DMS79 (cell line): Measurements from ENCODE around the gene TMTC3.

Experiments used
- DNase-seq: peaks from one replicate; lab custom pipeline; 2025; lab: John Stamatoyannopoulos, UW

Gene TMTC3

GRCh38 chr12:88227263-88227662 lies 85.2 kb downstream of the TMTC3 start:
- DNase-seq: no peak

GRCh38 chr12:88227871-88228270 lies 85.8 kb downstream of the TMTC3 start:
- no peak for DNase-seq

DNA sequence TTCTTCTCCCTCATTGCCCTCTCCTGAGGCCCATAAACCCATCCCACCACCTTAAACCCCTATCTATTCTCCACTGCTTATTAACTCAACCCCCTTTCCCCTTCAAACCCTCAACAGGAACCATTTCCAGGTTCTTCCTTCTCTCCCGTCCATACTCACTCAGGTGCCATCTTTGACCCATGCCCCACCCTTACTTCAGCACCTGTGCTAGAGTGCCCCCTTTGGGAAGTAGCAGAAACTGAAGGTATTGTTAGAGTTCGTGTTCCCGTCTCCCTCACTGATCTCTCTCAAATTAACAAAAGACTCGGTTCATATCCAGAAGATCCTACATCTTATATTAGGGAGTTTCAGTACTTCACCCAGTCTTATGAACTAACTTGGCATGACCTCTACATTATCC lies 86.6 kb downstream of the TMTC3 start:
- DNase-seq: no peak

- DNase-seq: no peak
These were observed 88.2 kb downstream of the TMTC3 start for GRCh38 chr12:88230271-88230670.

DNA sequence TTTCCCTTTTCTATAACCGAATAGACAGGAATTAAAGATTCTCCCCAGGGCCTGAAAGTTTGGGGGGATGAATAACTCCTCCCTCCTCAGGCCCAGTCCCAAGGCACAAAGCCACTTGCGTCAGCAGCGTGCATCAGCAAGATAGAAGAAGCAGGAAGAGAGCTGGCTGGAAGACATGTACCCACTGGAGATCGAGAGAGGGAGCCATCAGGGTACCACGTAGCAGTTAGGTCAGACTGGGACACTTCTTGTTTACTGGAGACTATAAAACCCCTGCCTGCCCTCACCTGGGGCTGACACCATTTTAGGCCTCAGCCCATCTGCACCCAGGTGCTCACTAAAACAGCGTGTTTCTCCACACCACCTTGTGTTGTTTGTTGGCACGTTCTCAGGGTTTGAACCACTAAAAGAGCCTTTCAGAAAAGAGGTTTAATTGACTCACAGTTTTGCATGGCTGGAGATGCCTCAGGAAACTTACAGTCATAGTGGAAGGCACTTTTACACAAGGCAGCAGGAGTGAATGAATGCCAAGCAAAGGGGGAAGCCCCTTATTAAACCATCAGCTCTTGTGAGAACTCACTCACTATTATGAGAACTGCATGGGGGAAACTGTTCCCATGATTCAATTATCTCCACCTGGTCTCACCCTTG lies 93.2 kb downstream of the TMTC3 start:
- DNase-seq: no peak

- DNase-seq: no peak
These were observed 95.8 kb downstream of the TMTC3 start for GRCh38 chr12:88237954-88238353.

DNA sequence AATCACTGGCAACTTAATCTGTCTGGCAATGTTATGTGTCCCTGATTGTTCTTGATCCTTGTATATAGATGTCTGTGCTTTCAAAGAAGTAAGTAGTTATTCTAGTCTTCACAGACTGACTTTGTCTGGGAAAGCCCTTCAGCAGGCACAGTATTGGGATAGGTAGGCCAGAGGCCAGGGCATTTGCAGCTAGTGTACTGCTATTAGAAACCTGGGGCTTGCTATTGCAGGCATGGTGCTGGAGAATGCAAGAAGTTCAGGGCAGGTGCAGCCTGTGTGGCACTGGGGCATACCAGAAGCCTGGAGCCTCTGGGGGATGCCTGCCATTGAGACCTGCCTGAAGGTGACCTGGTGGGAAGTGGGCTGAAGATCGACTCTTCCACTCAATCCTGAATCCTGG lies 96.3 kb downstream of the TMTC3 start:
- DNase-seq: no peak

- no peak for DNase-seq
These were observed 99.9 kb downstream of the TMTC3 start for GRCh38 chr12:88241862-88242570.

DNA sequence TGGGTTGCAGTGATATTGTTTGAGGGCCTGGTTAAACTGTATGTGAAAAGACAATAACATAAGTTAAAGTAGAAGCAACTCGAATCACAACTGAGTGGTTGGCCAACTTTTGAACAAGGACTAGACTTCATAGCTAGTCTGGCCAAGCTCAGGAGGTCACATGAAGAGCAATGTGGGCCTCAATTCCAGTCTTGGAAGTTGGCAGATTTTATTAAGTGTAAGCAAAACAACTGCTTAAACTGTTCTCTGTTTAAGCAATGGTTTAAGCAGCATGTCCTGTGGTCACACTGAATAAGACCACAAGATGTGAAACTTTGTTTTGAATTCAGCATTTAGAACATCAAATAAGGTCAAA lies 100.4 kb downstream of the TMTC3 start:
- DNase-seq: no peak

DNA sequence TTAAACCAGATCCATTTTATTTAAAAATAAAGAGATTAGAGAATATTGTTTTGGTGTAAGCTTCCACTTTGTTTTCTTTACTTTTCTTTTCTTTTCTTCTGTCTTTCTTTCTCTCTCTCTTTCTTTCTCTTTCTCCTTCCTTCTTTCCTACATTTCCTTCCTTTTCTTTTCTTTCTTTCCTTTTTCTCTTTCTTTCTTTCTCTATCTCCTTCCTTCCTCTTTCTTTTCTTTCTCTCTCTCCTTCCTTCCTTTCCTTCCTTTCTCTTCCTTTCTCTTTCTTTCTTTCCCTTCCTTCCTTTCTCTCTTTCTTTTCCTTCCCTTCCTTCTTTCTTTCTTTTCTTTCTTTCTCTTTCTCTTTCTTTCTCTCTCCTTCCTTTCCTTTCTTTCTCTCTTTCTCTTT lies 100.8 kb downstream of the TMTC3 start:
- no peak for DNase-seq

DNA sequence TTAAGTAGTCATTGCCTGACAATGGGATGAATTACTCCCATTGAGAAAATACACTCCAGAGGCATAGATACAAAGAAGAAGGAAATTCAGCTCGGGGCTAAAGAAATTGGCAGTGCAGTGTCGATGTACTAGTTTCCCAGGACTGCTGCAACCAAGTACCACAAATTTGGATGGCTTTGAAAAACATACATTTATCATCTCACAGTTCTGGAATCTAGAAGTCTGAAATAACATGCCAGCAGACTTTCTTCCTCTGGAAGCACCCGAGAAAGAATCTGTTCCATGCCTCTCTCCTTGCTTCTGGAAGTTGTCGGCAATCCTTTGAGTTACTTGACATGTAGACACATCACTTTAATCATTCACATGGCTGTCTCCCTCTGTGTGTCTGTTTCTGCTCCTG lies 101.9 kb downstream of the TMTC3 start:
- no peak for DNase-seq

DNA sequence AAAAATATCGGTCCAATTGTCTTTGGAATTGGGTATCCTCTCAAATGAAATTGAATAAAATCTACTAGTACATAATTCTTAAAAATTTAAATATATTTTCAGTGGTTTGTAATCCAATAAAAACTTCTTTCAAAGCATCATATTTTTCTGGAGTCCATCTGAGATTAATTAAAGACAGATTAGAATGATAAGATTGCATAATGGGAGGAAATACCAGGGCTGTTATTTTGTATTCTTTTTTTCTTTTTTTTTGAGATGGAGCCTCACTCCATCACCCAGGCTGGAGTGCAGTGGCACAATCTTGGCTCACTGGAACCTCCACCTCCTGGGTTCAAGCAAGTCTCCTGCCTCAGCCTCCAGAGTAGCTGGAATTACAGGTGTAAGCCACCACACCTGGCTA lies 103.8 kb downstream of the TMTC3 start:
- no peak for DNase-seq

- DNase-seq: no peak
These were observed 105.1 kb downstream of the TMTC3 start for GRCh38 chr12:88247241-88247643.

- no peak for DNase-seq
These were observed 106.5 kb downstream of the TMTC3 start for GRCh38 chr12:88248606-88249005.
